Measurements from ENCODE around the gene MAF. TPM values are rescaled to one million over a fixed set of nuclear protein-coding genes. Genes with fewer than 3 reads are reported as not detected.

The MAF gene
- total RNA-seq, 1 donor from 2014 or later: 11.5 TPM

DNA sequence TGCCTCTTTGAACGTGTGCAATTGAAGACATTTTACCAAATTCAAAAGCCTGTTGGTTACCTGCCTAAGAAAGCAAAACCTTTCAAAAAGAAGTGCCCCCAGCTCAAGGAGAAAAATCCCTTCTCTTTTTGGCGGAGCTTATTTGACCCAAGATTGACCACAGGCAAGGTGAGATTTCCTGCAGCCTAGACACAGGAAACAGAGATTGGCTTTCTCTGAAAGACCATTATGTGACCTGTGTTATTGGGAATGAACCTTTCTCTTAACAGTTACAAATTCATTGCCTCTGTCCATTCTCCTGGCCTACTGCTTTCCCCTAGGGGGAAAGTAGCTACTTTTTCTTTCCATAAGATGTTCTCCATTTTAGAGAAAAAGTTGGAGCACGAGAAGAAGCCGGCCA is 42.1 kb upstream of the MAF start:
- Histone ChIP-seq H3K27ac (replicated peaks) (no peak overlapping the region), H3K4me3 (no peak overlapping the region), H3K4me1 (peaks cover 8% of the 10 kb centered on the region), H3K9me3 (replicated peaks) (no peaks in the 10 kb centered on the region), H3K36me3 (no peaks in the 10 kb centered on the region), H3K27me3 (ENCODE audit: low read depth) (peaks cover 24% of the 10 kb centered on the region)
- TF ChIP-seq, protein P1, sequence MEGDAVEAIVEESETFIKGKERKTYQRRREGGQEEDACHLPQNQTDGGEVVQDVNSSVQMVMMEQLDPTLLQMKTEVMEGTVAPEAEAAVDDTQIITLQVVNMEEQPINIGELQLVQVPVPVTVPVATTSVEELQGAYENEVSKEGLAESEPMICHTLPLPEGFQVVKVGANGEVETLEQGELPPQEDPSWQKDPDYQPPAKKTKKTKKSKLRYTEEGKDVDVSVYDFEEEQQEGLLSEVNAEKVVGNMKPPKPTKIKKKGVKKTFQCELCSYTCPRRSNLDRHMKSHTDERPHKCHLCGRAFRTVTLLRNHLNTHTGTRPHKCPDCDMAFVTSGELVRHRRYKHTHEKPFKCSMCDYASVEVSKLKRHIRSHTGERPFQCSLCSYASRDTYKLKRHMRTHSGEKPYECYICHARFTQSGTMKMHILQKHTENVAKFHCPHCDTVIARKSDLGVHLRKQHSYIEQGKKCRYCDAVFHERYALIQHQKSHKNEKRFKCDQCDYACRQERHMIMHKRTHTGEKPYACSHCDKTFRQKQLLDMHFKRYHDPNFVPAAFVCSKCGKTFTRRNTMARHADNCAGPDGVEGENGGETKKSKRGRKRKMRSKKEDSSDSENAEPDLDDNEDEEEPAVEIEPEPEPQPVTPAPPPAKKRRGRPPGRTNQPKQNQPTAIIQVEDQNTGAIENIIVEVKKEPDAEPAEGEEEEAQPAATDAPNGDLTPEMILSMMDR (IDR thresholded peaks at IDR 0.05; ENCODE audit: borderline replicate concordance): no peak
- intact Hi-C loops (cut with micrococcal nuclease): no loop called here
- no peak for DNase-seq

DNA sequence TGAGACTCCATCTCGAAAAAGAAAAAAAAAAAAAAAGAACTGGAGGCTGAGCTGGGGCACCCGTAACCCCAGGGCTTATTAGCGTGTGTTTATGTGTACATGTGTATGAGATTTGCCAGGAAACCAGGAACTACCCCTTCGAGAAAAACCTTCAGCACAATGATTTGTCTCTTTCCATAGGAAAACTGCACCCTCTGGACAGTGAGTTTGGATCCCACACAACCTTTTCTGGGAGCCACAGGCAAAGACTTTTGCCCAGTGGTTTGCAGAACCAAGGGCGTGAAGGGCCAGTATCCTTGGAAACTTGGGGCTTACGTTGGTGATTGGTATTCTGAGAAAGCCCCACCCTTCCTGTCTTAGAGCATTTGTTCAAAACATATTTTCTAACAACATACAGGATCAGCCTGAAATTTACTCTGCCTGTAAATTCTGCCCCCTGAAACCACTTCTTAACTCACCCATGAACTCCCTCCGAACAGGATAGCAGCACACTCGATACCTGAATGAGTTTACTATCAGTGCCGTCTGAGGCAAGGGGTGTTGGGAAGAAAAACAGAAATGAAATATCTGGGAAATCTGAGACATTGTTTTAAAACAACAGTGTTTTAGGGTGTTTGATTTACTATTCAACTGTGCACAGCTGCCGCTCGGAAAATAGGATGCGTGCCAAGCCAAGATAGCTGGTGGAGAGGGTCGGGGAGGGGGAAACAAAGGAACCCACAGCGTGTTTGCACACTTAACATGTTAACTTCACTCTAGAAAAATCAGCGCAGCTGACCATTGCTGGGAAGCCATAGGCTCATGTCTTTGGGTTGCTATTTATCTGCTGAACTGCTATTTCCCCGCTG is 40.2 kb upstream of the MAF start:
- no peak for DNase-seq
- Histone ChIP-seq H3K4me3 (peak overlapping the region; percentile 4), H3K27me3 (ENCODE audit: low read depth) (peaks cover 24% of the 10 kb centered on the region), H3K36me3 (no peaks in the 10 kb centered on the region), H3K4me1 (peaks cover 8% of the 10 kb centered on the region), H3K27ac (replicated peaks) (no peak overlapping the region), H3K9me3 (replicated peaks) (no peaks in the 10 kb centered on the region)
- TF ChIP-seq, protein P1 (IDR thresholded peaks at IDR 0.05; ENCODE audit: borderline replicate concordance): no peak
- intact Hi-C loops (cut with micrococcal nuclease): no loop called here

DNA sequence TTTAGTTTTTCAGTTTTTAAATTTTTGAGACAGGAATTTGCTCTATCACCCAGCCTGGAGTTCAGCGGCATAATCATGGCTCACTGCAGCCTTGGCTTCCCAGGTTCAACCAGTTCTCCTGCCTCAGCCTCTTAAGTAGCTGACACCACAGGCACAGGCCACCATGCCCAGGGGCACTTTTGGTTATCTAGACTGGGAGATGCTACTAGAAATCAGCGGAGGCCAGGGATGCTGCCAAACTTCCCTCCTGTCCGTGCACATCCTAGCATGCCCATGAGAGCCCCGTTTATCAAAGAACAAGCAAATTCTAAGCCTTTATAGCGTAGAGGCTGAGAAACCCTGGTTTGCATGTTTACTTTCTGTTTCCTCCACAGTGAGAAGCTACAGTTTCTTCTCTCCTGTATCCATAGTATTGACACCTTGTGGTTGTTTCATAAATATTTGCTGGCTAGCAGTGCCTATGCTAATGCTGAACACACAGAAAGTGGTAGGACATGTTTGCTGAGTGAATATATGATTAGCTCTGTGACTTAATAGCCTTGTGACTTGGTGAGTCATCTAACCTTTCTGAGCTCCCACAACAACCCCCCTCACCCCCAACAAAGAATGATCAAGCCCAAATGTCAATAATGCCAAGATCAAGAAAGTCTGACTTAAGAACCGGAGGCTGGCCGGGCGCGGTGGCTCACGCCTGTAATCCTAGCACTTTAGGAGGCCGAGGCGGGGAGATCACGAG is 39.2 kb upstream of the MAF start:
- Histone ChIP-seq H3K4me1 (peaks cover 8% of the 10 kb centered on the region), H3K9me3 (replicated peaks) (no peaks in the 10 kb centered on the region), H3K27ac (replicated peaks) (no peak overlapping the region), H3K27me3 (ENCODE audit: low read depth) (peaks cover 24% of the 10 kb centered on the region), H3K4me3 (no peak overlapping the region), H3K36me3 (no peaks in the 10 kb centered on the region)
- no peak for DNase-seq
- intact Hi-C loops (cut with micrococcal nuclease): no loop called here
- TF ChIP-seq, protein P1 (IDR thresholded peaks at IDR 0.05; ENCODE audit: borderline replicate concordance): no peak

DNA sequence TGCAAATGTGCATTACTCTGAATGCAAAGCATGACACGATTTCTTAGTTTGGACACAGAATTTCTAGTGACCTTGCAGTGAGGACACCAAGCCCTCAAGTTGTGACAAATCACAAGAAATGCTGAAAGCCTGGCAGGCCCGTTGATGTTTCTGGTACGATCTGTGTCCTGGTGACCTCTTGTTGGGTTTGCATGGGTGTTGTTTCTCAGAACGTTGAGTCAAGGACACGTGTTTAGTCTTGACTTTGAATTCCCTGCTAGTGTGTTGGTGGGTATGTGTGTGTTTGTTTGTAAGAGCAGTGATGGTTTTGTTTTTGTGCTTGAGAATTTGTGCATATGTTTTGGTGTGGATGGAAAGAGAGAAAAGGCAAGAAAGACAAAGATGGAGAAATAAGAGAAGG is 37.8 kb upstream of the MAF start:
- Histone ChIP-seq H3K27ac (replicated peaks) (no peak overlapping the region), H3K27me3 (ENCODE audit: low read depth) (peaks cover 24% of the 10 kb centered on the region), H3K9me3 (replicated peaks) (no peaks in the 10 kb centered on the region), H3K4me1 (peaks cover 8% of the 10 kb centered on the region), H3K4me3 (no peak overlapping the region), H3K36me3 (no peaks in the 10 kb centered on the region)
- no peak for DNase-seq
- TF ChIP-seq, protein P1 (IDR thresholded peaks at IDR 0.05; ENCODE audit: borderline replicate concordance): no peak
- intact Hi-C loops (cut with micrococcal nuclease): no loop called here

DNA sequence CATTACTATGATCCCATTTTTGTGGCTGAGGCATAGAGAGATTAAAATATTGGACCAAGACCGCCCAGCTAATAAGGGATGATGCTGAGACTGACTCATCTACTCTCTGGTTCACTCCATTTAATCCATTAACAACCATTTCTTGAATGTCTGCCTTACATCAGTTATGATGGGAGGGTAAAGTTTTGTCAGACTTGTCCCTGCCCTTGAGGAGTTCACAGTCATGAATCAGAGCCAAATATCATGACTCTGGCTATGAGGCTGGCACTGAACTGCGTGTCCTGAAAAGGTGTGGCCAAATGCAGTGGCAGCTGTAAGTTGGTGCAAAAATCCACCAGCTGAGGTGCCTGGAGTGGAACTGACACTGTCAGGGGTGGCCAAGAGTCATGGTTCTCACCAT is 35.0 kb upstream of the MAF start:
- Histone ChIP-seq H3K4me1 (peaks cover 1% of the 10 kb centered on the region), H3K4me3 (no peak overlapping the region), H3K27me3 (ENCODE audit: low read depth) (peaks cover 16% of the 10 kb centered on the region), H3K27ac (replicated peaks) (no peak overlapping the region), H3K9me3 (replicated peaks) (no peaks in the 10 kb centered on the region), H3K36me3 (no peaks in the 10 kb centered on the region)
- DNase-seq: no peak
- TF ChIP-seq, protein P1 (IDR thresholded peaks at IDR 0.05; ENCODE audit: borderline replicate concordance): no peak
- intact Hi-C loops (cut with micrococcal nuclease): no loop called here

All from left ventricle myocardium inferior (tissue), 1 donor.